Activated T-cell treated with anti-CD3 and anti-CD28 coated beads, Interleukin-2, amount 50 U/mL, for 48 hours (primary cell): Measurements from ENCODE around the gene KRTAP17-1.
"Not testable (repeated sequence)": the region's sequence is repeated elsewhere in the genome, so short reads cannot be mapped to it uniquely, and the experiment has no call there.

Experiments used
- DNase-seq, 2 experiments: peaks; one replicate each; pipeline ENCODE4 v3.0.0-alpha.2; 2020

The KRTAP17-1 gene, protein sequence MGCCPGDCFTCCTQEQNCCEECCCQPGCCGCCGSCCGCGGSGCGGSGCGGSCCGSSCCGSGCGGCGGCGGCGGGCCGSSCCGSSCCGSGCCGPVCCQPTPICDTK

GRCh38 chr17:41315204-41315794 is at the start of gene KRTAP17-1:
Gene KRTAP17-1, minus strand, starts transcription at chr17:41315710. Its CDS starts 60 bp downstream, at chr17:41315650.
- DNase-seq: no peak

DNA sequence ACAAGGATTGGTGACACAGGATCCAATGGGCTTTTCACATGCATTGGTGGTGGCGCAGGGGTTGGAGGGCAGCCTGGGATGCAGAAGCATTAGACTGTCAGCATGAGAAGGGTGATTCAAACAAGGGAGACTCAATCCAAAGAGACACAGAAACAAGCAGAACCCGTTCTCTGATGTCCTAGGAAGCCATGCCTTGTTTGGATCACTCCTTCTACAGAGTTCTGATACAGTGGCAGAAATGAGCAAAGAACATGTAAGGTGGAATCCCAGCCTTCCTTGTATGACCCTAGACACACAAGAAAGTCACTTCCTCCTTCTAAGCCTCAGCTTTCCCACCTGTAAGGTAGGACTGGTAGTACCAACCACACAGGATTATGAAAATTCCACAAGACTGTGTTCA is 48.4 kb upstream of the KRTAP17-1 start:
- no peak for DNase-seq

- no peak for DNase-seq
These were observed 44.9 kb upstream of the KRTAP17-1 start for GRCh38 chr17:41360296-41360995.

- DNase-seq: no peak
These were observed 39.0 kb upstream of the KRTAP17-1 start for GRCh38 chr17:41354536-41354935.

DNA sequence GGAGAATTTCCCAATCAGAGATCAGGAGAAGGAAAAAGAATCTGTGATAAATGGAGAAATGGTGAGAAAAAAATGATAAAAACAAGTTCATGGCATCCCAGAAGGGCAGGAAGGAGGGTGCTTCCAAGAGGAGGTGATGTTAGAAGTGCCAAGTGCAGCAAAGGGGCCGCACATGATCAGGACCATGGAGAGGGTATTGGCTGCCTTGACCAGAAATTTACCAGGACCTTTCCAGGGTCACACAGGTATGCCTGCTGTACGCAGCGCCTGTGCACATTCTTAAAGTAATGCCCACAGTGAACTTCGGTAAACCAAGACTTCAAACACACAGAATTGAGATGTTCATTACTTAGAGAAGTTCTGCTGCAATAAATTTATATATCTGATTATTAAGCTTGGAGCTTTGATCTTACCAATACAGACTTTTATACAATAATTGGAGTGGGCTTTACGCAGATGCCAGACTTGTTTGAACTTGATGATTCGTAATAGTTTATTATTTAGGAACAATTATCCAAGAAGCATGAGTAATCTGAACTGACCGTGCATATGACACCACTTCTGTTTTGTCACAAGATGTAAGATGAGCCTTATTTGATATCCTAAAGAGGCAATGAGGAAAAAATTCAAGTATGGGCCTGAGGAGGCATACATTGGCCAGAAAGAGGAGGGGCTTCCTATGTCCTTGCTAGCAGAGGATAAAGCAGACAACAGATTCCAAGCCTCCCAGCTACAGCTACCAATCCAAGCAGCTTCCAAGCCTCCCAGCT is 37.3 kb upstream of the KRTAP17-1 start:
- no peak for DNase-seq

- DNase-seq: no peak
These were observed 35.7 kb upstream of the KRTAP17-1 start for GRCh38 chr17:41351177-41351576.

DNA sequence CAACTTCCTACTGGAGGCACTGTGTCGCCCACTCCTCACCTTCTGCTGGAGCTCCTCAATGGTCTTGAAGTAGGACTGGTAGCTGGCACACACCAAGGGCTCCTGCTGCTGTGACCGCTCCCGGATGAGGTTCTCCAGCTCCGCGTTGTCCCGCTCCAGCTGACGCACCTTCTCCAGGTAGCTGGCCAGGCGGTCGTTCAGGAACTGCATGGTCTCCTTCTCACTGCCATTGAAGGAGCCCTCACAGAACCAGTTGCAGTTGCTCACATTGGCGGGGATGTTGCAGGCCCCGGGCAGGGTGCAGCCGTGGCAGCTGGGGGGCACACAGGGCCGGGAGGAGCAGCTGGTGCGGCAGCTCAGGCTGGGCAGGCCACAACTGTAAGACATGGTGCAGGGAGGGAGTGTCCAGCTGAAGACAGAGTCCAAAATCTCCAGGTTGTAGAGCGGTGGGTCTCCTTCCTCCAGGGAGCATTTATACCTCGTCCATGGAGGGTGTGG is 34.9 kb upstream of the KRTAP17-1 start, which contains the start of gene KRT33A:
Gene KRT33A (minus strand): TSS at position 448 of the 498 bp plus-strand sequence. CDS start 61 bp downstream, at position 387.
- not testable (repeated sequence) for DNase-seq

DNA sequence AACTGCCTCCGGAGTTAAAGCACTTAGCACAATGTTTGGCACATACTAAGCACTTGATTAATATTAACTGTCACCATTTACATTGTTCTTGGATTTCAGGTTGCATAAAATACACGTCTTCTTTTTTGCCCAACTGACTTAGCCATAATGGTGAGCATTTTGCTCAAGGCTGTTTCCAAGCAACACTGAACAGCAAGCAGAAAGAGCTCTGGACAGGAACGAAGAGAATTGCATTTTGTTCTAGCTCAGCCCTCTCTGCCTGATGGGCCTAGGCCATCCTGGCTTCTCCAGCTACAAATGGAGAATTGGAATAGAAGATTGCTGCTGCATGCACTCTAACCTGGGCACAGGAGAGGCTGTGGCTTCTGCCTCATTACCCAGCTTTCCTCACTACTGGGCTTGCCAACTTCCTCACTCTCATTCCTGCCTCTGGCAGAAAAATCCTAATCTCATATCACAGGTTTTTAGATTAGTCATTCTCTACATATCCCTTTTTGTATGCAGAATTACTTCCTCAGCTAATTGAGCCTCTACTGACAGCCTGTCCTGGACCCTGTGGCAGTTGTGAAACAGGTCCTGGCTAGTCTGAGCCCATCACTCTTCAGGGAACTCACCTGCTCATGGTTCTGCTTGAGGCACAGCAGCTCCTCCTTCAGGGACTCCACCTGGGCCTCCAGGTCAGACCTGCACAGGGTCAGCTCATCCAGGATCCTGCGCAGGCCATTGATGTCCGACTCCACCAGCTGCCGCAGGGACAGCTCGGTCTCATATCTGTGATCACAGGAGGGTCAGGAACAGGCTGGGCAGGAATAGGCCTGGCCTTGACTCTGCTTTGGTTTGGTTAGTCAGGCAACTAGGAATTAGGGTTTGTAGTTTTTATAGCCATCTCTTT is 32.6 kb upstream of the KRTAP17-1 start:
- no peak for DNase-seq

GRCh38 chr17:41346421-41346820 is 30.9 kb upstream of the KRTAP17-1 start:
- not testable (repeated sequence) for DNase-seq

DNA sequence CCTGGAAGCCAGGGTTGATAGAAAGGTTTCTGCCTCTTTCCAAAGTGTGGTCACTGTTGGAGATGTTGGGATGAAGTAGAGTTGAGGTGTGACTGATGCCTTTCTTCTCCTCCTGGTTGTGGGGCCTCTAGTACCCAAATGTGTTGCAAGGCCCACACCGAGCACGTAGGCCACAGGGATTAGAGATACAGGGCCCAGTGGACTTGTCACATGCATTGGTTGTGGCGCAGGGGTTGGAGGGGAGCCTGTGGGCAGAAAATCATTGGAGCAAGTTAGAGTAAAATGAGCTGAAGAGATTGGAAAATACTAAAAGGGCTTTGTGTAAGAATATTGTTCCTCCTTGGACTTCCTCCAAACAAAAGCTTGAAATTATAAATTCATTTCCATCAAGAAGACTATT is 30.5 kb upstream of the KRTAP17-1 start:
- DNase-seq: no peak

DNA sequence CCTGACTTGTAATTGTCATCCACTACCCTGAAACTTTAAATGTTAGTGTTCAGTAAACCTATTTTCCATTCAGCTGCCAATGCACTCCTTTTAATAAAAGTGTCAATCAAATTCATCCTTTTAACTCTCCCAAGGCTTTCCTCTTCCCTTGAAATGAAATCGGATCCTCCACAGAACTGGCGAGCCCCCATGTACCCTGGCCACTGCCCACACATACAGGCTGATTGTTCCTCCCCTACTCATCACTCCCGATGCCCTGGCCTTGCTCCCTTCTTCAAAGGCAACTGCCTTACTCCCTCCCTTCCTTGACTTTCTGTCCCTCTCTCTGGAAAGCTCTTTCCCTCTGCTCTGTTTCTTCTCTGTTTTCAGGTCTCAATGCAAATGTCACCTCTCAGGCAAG is 27.5 kb upstream of the KRTAP17-1 start:
- no peak for DNase-seq

- peak; percentile 45 to 54 for DNase-seq
These were observed 25.7 kb upstream of the KRTAP17-1 start for GRCh38 chr17:41340934-41341861.

GRCh38 chr17:41340494-41340893 is 25.0 kb upstream of the KRTAP17-1 start:
- DNase-seq: no peak

DNA sequence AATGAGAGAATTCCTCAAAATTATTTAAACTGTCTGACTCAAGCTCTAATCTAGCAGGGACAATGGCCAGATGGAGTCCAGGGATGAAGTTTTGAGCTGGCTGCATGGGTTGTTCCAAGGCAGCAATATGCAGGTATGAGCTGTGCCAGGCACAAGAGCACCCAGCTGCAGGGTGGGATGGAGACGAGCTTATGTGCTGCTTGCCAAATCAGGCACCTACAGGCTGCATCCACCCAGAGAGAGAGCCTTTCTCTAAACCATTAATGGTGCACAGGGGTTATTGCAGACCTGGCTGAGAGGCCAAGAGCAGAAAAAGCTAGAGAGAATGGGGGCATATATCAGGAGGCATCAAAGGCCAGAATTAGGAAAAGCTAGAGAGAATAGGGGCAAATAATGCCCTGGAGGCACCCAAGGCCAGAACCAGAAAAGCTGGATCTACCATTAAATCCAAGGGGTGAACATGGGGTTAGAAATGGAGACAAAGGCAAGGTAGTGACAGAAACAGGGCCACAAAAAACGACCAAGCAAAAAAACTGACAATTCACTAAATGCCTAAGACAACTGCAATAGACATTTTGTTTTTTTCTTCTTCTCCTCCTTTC is 24.2 kb upstream of the KRTAP17-1 start:
- DNase-seq: no peak

DNA sequence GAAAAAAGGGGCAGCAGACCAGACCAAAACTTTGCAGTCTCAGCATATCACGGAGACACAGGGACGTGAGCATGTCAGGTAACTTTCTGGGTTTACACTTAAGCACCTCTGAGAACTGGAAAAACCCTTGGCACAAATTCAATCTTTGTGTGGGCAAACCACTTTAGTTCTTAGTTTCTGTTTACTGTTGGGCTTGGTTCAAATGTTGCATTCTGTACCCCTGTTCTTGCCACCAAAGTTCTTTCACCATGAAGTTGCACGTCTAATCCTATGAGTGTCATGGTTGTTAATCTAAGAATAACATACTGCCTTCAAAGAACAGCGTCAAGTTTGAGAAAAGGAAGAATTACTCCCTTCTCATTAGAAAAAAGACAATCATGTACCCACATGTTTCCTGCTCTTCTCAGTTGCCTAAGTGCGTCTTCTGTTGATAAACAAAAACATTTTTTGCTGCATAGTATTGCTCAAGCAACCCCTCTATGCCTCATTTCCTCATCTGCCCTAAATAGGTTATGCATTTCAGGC is 23.5 kb upstream of the KRTAP17-1 start:
- DNase-seq: no peak

DNA sequence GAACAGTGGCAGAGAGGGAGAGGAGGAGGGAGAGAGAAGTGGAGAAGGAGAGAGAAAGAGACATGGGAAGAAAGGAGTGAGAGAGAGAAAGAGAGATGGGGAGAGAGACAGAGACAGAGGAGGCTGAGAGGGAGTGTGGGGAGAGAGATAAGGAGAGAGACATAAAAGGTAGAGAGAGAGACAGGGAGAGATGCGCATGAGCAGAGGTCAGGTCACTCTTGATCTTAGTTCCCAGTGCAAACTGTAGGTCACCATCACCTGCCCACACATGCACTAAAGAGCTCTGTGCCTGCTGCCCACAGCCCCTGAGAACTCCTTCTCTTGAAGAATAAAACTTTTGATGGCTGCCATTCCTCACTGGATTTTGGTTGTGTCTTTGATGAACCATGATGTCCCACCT is 20.2 kb upstream of the KRTAP17-1 start:
- DNase-seq: no peak

DNA sequence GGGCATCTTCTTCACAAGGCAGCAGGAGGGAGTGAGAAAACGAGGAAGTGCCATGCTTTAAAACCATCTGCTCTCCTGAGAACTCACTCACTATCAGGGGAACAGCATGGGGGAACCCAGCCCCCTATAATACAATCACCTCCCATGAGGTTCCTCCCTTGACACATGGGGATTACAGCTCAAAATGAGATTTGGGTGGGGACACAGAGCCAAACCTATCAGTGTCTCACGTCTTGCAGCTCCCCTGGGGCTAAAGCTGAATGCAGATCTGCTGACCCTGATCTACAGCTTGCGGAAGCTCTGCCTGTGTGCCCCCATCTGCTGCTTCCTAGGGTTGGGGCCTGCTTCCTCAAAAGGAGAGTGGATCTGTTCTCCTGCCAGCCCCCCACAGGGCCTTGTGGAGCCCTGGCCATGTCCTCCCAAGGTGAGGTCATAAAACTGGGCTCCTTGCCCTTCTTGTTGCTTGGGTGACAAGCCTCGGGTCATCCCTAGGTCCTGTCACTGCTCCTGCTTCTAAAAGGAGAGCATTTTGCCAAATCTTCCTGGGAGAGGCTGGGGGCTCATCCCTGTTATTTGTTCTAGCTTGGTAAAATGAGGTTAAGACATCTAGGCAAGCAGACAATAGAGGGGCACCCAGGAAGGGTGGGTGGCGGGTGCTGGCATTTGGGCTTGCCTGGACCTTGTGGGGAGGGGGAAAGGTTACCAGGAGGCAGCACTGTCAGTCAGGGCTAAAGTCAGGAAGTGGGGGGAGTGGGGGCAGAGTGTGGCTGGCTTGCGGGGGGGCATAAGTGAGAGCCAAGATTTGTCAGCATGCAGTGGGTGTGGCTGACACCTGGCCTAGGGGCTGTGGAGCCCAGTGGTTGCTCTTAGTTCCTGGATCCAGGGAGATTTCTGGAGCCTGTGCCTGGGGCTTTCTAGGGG is 19.1 kb upstream of the KRTAP17-1 start:
- DNase-seq: no peak

GRCh38 chr17:41333836-41334235 is 18.3 kb upstream of the KRTAP17-1 start:
- DNase-seq: no peak

DNA sequence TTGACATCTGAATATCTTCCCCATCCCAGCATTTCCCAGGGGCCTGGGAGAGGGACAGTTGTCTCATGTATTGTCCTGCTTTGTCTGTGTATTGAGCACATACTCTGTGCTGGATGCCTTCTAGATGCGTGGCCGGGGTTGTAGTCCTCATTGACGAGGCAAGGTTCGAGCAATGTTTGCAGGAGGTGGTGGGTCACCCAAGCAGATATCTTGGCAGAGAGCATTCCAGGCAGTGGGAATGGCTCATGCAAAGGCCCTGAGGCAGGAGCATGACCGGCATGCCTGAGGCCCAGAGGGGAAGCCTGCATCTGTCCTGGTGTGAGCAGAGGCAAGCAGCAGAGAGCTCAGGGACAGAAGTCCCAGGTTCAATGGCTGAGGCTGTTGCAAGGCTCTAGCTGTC is 17.6 kb upstream of the KRTAP17-1 start:
- no peak for DNase-seq
